ENCODE results near the gene ZFP36L2.

The ZFP36L2 gene, protein sequence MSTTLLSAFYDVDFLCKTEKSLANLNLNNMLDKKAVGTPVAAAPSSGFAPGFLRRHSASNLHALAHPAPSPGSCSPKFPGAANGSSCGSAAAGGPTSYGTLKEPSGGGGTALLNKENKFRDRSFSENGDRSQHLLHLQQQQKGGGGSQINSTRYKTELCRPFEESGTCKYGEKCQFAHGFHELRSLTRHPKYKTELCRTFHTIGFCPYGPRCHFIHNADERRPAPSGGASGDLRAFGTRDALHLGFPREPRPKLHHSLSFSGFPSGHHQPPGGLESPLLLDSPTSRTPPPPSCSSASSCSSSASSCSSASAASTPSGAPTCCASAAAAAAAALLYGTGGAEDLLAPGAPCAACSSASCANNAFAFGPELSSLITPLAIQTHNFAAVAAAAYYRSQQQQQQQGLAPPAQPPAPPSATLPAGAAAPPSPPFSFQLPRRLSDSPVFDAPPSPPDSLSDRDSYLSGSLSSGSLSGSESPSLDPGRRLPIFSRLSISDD

DNA sequence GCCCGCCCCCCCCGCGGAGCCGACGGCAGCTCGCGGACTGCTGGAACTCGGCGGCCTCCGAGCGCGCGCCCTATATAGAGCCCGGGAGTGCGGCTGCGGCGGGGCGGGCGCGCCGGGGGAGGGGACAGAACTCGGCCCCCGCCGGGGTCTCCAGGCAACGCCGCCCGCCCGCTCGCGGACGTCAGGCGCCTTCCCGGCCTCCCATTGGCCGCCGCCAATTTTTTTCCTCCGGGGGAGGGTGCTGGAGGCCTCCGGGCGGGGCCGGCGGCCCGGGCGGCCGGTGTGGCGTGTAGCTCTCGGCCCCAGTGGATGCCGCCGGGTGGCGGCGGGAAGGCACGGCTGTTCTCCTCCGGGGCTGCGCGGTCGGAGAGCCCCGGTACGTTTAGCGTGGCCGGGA, at the start of gene ZFP36L2:
TSS of gene ZFP36L2 (minus strand) at position 49 of the 397 bp plus-strand sequence. CDS start 291 bp downstream, outside the sequence.
- DNase-seq (ENCODE audit: low read depth, low spot score): no peak

DNA sequence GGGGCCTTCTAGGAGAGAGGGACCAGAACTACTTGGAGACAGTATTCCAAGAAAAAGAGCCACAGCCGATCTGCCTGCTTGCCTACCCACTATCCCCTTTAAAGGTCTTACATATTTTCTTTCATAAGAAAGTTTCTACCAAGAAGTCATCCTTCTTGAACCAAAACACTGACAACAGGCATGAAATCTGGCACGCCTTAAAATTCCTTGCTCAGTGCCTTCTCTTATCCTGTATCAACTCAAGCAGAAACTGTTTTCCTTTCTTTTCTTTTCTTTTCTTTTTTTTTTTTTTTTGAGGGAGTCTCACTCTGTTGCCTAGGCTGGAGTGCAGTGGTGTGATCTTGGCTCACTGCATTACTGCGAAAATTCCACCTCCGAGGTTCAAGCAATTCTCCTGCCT, 48.3 kb upstream of the ZFP36L2 start:
- no peak for DNase-seq (ENCODE audit: low read depth, low spot score)

DNA sequence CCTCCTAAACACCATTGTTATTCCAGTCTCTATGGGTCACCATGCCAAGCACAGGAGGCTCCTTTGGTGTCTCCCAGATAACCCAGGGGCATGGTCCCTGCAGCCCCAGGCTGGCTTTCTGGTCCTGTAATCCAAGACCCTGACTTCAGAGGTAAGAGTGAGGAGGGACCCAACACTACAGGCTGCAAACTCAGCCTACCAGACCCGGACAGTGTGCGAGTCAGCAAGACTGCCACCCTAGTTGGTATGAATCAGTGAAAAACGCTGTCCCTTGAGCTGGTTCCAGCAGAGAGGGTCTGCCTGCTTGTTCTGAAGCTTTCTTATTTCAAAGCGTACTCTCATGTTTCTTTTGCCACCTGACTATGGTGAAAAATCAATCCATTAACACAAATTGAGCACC, 47.6 kb upstream of the ZFP36L2 start:
- no peak for DNase-seq (ENCODE audit: low read depth, low spot score)

DNA sequence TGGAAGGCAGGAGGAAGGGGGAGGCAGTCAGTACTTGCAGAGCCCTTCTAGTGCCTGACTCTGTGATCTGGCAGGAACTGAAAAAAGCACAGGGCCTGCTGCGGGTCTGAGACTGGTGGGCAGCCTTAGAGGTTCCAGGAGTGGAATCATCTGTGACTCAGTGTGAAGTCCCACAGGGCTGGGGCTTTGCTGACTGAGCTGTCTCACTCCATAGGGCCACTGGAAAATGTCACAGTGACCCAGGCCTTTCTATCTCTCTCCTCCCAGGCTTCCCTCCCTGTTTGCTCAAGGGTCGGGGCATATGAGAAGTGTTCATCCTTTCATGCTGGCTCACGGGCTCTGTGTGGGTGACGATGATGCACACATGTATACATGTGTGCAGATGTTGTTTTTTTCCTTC, 47.1 kb upstream of the ZFP36L2 start:
- DNase-seq (ENCODE audit: low read depth, low spot score): no peak

DNA sequence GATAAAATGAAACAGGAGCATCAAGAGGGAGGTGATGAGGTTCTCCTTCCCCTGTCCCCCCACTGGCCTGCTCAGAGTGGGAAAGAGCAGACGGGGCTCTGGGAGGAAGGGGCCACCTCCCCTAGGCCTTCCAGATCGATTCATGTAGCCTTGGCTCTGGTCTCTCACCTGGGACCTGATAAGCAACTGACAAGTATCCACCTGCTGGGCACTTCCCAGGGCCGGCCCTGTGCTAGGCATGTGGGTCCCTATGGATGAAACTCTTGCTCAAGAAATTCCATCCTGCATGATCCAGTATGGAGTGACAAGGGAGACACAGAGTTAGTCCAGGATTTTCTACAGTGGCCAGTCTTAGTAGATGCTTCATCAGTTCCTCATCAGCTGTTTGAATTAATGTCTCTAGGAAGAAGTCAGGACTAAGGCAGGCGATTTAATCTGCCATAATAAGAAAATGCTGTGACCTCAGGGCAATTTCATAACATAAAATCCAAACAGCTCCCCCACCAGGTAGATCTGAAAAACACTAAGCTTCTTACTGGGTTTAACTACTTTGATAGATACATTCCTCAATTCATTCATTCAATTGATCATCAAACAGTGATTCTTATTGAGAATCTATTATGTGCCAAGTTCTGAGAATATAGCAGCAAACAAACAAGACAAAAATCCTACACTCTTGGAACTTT, 44.7 kb upstream of the ZFP36L2 start:
- DNase-seq (ENCODE audit: low read depth, low spot score): no peak

DNA sequence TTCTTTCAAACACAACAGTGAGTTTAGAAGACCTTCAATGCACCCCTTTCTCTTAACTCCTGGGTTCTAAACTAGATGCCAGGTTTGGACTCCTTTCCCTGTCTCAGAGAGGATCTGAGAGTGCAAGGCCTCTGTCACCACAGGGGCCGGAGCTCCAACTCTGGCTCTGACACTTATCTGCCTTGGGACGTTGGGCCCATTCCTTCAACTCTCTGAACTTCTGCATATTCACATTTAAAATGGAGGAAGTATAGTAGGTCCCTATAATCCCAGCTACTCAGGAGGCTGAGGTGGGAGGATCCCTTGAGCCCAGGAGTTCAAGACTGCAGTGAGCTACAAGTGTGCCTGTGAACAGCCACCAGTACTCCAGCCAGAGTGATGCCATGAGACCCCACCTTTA, 44.1 kb upstream of the ZFP36L2 start:
- DNase-seq (ENCODE audit: low read depth, low spot score): no peak

DNA sequence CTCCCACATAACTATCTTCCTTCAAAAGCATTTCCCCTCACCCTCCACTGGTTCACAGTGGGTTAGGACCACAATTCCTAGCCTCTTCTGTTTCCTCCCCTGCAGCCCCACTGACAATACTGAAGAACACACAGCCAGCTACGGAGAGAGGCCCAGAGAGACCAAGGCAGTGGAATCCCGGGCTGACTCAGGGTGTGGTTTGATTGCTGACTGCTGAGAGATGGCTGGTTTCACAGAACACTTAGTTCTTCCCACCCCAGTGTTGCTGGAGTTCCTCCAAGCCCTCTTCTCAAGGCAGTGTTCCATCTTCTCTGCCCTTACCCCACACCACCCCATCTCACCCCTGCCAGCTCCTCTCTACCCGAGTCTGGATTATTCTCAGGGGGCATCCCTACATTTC, 43.3 kb upstream of the ZFP36L2 start:
- DNase-seq (ENCODE audit: low read depth, low spot score): no peak

DNA sequence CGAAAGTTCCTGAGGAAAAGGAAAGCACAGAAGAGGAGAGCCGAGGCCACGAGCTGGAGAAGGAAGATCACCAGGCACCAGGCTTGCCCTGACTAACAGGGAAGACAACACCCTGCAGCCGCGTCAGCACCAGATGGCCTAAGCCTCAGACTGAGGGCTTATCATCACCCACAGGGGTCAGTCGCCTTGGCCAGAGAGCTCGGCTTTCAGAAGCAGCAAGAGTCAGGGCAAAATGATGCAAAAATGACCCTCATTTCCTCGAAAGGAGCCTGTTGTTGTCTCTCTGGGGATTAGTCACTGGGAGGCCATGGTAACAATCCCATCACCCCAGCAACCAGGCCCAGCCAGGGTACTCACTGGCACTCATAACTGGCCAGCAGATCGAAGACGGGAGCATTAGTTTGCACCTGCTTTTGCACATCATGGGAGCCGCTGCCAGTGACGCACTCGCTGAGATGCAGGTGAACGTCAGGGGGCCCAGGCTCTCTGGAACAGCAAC, 42.7 kb upstream of the ZFP36L2 start:
- no peak for DNase-seq (ENCODE audit: low read depth, low spot score)

DNA sequence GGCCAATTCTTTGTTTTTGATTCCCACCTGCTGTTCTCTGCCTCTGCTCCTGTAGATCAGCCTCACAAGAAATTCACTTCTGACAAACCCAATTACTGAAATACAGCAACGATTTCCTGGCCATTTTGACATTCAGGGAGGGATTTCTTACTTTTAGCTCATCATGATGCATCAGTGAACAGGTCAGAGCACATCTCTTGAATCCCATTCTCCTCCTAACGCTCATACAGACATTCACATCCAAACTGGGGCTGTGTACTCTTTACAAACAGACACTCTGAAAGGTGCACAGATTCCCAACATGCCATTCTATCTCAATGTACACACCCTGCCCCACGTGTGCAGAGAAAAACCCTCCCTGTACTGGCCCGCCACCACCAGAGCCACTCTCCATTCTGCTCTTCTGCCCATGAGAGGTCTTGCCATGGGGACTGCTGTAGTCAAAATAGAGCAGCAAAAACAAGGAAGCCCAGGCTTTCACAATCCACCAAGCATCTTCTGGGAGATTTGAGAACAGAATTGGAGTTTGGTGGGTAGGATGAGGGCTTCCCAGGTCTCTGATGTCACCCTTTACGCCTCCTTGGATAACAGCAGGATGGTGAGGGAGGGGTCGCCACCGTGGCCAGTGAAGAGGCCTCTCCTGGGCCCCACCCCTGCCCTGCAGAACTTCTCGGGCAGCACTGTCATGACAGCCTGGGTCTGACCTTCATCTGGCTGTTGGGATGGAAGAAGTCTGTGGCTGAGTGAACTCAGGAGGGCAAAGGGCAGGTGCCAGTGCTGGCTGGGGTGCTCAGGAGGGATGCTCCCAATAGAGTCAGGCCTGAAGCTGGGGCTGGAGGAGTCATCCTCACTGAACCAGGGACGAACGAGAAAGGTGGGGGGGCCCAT, 41.9 kb upstream of the ZFP36L2 start:
- DNase-seq (ENCODE audit: low read depth, low spot score): no peak

DNA sequence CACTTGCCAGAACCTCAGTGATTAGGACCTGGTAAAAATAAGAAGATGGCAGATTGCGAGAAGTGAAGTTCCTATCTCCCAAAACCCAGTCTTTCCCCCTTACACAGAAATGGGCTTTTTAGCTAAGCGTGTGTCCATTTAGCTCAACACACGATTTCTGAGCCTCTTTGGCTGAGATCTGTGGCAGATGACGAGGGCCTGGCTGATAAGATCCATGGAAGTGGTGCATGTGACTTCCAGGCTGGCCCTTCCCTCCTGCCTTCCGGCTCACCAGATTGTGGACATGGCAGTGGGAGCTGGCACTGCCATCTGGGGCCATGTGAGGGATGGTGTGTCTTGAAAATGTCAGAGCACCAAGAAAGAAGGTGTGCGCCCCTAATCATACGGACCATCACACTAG, 41.0 kb upstream of the ZFP36L2 start:
- DNase-seq (ENCODE audit: low read depth, low spot score): no peak

DNA sequence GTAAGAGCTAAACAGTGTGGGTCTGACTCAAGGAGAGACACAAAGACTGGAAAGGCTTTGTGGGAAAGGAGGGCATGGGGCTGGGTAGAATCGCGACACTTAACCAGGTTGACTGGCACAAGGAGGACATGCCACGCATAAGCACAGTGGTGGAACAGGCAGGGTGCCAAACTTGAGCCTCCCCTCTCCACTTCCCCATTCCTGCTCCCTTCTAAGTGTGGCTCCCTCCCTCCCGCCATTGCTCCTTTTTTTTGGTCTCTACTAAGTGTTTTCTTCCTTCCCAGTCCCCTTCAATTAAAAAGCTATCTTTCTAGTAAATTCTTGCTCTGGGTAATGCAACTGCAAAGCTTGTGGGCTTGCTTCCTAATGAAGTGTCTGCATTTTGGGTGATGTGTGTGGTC, 40.3 kb upstream of the ZFP36L2 start:
- no peak for DNase-seq (ENCODE audit: low read depth, low spot score)

DNA sequence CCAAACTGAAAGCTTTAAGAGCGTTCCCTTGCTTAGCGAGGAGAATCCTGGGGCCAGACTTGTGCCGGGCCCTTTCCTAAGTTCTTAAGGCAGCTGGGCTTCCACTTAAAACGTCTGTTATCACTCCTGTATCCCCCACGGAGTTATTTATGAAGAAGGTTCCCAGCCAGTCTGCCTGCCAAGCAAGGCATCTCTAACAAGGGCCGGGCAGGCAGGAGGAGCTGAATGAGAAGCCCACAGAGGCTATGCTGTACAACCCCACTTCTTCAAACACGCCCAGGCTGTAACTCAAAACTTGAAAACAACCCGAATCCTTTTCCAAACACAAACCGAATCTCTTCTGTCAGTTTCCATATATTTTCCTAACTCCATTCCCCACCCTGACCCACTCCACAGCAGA, 39.0 kb upstream of the ZFP36L2 start:
- no peak for DNase-seq (ENCODE audit: low read depth, low spot score)

DNA sequence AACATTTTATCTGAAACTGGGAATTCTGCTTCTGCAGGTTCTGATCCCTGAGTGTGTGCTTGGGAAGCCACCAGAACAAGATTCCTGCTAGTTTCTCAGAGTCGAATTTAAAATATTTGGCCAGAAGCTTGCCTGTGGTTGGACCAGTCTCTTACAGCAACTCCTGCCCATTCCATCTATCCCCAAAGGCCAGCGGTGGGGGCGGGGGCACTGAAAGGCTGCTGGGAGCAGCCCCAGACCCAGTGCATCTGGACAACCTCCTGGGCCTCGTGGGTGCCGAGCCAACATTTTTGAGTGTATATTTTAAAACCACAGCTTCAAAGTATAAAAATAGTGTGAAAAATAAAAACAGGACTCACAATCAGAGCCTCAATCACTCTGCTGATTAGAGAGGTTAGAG, 38.6 kb upstream of the ZFP36L2 start:
- no peak for DNase-seq (ENCODE audit: low read depth, low spot score)

DNA sequence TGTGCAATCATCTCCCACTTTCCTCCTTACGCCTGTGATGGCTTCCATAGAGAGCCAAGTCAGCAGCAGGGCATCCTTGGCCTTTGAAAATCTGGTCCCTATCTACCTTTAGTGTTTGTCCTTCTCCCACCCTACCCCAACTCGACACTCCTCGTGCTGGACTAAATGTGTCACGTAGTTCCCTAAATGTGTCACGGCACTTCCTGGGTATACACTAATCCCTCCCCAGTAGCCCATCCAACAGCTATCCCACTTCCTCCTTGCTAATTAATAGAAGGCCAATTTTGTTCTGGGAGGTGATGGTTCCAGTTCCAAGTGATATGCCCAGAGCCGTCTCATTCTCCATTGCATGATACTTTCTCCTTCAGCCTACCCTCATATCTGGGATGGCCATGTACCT, 36.5 kb upstream of the ZFP36L2 start:
- no peak for DNase-seq (ENCODE audit: low read depth, low spot score)

DNA sequence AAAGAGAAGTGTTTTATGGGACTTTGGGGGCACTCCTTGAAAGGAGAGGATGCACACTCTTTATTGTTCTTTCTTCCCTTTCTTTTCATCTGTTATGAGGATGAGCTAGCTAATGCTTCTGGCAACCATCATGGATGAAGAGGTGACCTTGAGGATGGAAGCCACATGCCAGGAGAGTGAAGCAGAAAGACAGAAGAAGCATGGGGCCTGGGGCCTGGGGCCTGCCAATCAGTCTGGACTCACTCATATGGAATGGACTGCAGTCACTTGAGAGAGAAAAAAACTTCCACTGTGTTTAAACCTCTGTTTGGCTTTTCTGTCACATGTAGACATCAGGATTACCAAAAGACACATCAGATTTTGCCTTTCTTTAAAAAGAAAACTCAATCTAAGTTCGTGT, 35.8 kb upstream of the ZFP36L2 start:
- DNase-seq (ENCODE audit: low read depth, low spot score): no peak

DNA sequence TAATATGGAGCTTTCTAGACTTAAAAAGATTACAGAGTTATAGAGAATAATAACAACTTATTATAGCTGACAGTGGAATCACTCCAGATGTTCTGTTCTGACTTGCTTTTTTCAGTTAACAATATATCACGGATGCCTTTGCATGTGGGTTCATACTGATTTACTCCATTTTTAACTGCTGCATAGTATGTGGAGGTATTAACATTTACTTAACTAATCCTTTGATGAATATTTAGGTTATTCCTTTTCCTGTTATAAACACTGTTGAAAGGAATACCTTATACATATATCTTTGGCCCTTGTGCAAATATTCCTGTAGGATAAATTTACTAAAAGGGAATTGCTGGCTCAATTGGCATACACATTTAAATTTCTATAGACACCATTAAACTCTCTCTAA, 33.1 kb upstream of the ZFP36L2 start:
- no peak for DNase-seq (ENCODE audit: low read depth, low spot score)

DNA sequence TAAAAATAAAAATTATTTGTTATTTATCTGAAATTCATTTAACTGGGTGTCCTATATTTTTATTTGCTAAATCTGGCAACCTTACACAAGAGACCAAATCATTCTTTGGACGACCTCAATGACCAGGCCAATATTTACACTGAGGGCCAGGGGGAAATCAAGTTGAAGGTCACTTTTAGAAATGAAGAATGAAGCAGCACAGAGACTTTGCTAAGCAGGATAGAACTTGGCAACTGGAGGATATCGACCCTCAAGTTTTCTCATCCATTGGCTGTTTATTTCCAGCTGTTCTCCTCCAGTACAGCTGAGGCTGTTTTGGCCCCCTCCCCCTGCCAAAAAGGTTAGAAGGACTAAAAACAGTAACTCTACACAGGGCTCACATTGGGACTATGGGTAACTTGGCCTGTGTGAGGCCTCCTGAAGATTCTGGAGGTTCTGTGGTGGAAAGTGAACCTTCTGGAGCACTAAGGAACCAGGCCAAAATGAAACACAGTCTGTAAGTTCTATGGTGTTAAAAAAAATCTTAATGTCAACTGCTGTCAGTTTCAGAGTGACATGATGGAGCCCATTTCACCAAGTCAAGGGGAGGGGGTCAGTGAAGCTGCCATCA, 32.2 kb upstream of the ZFP36L2 start:
- DNase-seq (ENCODE audit: low read depth, low spot score): no peak

DNA sequence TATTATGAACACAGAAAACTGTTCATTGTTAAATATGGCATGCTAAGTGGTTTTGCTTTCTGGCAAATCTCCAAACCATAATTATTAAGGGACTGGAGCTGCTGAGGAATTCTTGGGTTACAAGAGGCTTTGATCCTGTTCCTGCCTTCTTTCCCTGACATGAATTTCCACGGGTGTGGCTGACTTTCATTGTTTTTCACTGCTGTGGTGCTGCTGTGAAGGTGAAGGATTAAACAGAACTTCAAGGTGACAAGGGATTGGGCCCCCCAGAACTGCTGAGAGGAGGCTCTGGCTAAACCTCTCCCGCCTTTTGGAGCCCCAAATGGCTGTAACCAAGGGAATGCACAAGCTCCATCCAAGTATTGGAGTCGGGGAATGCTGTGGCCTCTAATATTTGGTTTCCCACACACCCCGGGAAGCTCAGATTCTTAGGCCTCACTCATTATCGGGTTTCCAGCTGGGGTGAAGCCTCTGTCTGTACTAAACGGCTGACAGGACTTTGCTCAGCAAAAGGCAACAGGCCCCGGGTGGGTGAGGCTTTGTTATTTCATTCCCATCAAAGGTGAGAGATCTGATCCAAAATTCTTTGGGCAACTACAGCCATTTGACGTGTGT, 29.0 kb upstream of the ZFP36L2 start:
- DNase-seq (ENCODE audit: low read depth, low spot score): no peak

DNA sequence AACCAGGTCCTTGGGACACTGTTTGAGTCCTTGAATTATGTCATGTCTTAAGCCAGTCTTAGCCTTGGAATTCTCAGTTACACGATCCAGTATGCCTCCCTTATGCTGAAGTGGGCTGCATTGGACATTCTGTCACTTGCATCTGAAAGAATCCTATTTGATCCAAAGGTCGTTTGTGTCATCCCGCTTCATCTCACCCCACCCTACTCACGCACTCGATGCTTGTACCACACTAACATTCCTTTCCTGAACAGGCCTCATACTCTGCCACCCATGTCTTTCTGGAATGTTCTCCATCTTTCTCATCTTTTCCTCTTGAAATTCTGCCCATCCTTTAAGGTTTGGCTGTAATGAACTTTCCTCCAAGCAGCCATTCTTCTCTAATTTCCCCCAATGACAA, 27.9 kb upstream of the ZFP36L2 start:
- no peak for DNase-seq (ENCODE audit: low read depth, low spot score)

DNA sequence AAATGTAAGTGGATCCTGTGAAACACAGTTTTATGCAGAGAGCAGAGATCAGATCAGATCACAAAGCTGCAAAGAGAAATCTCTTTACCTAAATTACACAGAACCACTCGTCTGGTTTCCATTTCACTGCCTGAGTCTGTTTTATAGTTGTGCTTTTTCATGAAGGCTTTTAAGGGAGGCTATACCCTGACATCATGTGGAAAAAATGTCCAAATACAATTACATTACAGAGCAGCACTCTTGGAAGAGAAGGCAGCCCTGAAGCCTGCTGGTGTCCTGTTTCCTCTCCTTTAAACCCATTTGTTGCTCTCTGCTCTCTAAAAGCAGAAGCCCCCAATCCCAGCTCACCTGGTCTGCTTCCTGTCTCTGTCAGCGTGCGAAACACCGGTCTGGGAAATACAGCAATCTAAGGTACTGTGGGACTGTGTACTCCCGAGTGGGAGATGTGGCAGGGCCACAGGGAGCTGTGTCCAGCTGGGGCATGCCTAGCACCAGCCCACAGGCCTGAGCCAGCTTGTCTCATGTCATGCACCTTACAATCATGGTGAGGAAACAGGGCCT, 24.8 kb upstream of the ZFP36L2 start:
- no peak for DNase-seq (ENCODE audit: low read depth, low spot score)

DNA sequence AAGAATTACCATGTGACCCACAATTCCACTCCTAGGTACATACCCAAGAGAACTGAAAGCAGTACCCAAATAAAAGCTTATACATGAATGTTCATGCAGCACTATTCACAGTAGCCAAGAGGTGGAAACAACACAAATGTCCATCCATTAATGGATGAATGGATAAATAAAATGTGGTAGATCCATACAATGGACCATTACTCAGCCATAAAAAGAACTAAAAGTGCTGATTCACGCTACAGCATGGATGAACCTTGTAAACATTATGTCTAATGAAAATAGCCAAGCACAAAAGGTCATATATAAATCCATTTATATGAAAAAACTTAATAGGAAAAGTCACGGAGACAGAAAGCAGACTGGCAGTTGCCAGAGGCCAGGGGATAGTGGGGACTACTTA, 23.6 kb upstream of the ZFP36L2 start:
- no peak for DNase-seq (ENCODE audit: low read depth, low spot score)

Data from iPS DF 19.7 (cell line).